Spleen (tissue), 7 donors: ENCODE results near the gene SLC25A48.
A peak's percentile ranks its signal among the peaks of the same experiment; 100 is the strongest.

Source experiments
- CTCF ChIP-seq, 11 experiments: fragments of 200-600 bp in 7 of 11; fragments of 450-650 bp in 4 of 11; sonication (generic) in 4 of 11; IDR thresholded peaks in 8 of 11; conservative IDR thresholded peaks in 3 of 11; 1 replicate in 7 of 11; 2 replicates in 4 of 11; pipeline versions ENCODE4 v1.4.0 to v1.8.0; 2016 to 2021; ENCODE audit warnings: antibody characterized with exemption in 11 of 11, inconsistent platforms in 4 of 11, mild to moderate bottlenecking in 1 of 11
- POLR2A ChIP-seq, 3 donors: fragments of 450-650 bp; IDR thresholded peaks; one replicate each; pipeline ENCODE4 v1.5.1; 2017; ENCODE audit warnings: antibody characterized with exemption in 3 of 3, mild to moderate bottlenecking in 1 of 3
- donor health status: DM: no; HTN: no; CAD: no; lungs with moderate emphysema.
- donor health status: DM: no; HTN: no; CAD: no.
- donor health status: DM: no; HTN: no; CAD: no.

- peak in 3 of 11 experiments; percentile 16 to 21 (median 17) for TF ChIP-seq CTCF (IDR thresholded peaks at IDR 0.05 in 8 of 11, conservative IDR thresholded peaks at IDR 0.05 in 3 of 11)
- no peak for TF ChIP-seq POLR2A (IDR thresholded peaks at IDR 0.05)
Measured at GRCh38 chr5:135834639-135835529, at the start of gene SLC25A48.
